Measurements from ENCODE around the gene WIPI1. TPM values are rescaled to one million over a fixed set of nuclear protein-coding genes. Genes with fewer than 3 reads are reported as not detected.

WIPI1 gene
- total RNA-seq, 2 experiments from 2014 or later = 45.5 to 47.7 TPM

GRCh38 chr17:68443972-68444464 is 13.3 kb downstream of the WIPI1 start:
- ATAC-seq = no peak
- H3K36me3 Mint-ChIP-seq = peaks cover 39% of the 10 kb centered on the region
- H3K27ac Mint-ChIP-seq = no peak overlapping the region
- CTCF ChIA-PET = interaction anchor here (1.8 to 15.7 kb wide), 2 partner anchors 9 to 17 kb away, joined by 4 to 260 read pairs; partner anchors contain the start of gene WIPI1
- H3K9me3 Mint-ChIP-seq (ENCODE audit: low read depth) = no peaks in the 10 kb centered on the region
- H3K4me3 Mint-ChIP-seq = no peak overlapping the region
- no peaks in the 10 kb centered on the region for H3K27me3 Mint-ChIP-seq
- H3K4me1 Mint-ChIP-seq = peaks cover 23% of the 10 kb centered on the region
- DNase-seq = no peak

- Mint-ChIP-seq H3K4me3 (no peak overlapping the region), H3K36me3 (peaks cover 37% of the 10 kb centered on the region), H3K27ac (peak overlapping the region; percentile 29), H3K4me1 (peaks cover 44% of the 10 kb centered on the region), H3K27me3 (no peaks in the 10 kb centered on the region), H3K9me3 (ENCODE audit: low read depth) (no peaks in the 10 kb centered on the region)
- ATAC-seq (no peak), DNase-seq (no peak)
- CTCF ChIA-PET = interaction anchor here (1.5 to 15.7 kb wide), 4 partner anchors 9 to 177 kb away, joined by 3 to 260 read pairs (median 64); partner anchors contain the start of gene WIPI1
Observed at GRCh38 chr17:68441070-68441770, 16.1 kb downstream of the WIPI1 start.

GRCh38 chr17:68440526-68440925 is 16.8 kb downstream of the WIPI1 start:
- no peak for ATAC-seq
- Mint-ChIP-seq H3K27me3 (no peaks in the 10 kb centered on the region), H3K36me3 (peaks cover 42% of the 10 kb centered on the region), H3K4me1 (peaks cover 50% of the 10 kb centered on the region), H3K4me3 (no peak overlapping the region), H3K27ac (peak overlapping the region; percentile 29), H3K9me3 (ENCODE audit: low read depth) (no peaks in the 10 kb centered on the region)
- CTCF ChIA-PET = interaction anchor here (1.5 to 15.7 kb wide), 4 partner anchors 10 to 176 kb away, joined by 3 to 260 read pairs (median 64); partner anchors contain the start of gene WIPI1
- no peak for DNase-seq

GRCh38 chr17:68439656-68440290 is 17.5 kb downstream of the WIPI1 start:
- peaks cover 47% of the 10 kb centered on the region for H3K36me3 Mint-ChIP-seq
- peaks cover 50% of the 10 kb centered on the region for H3K4me1 Mint-ChIP-seq
- no peak overlapping the region for H3K27ac Mint-ChIP-seq
- no peaks in the 10 kb centered on the region for H3K27me3 Mint-ChIP-seq
- H3K9me3 Mint-ChIP-seq (ENCODE audit: low read depth) = no peaks in the 10 kb centered on the region
- ATAC-seq (no peak), DNase-seq (no peak)
- H3K4me3 Mint-ChIP-seq = no peak overlapping the region
- CTCF ChIA-PET = interaction anchor here (0.7 to 15.7 kb wide), 3 partner anchors 21 to 176 kb away, joined by 3 to 260 read pairs (median 119); partner anchors contain the start of gene WIPI1

GRCh38 chr17:68437979-68438822 is 19.1 kb downstream of the WIPI1 start:
- DNase-seq = peak; percentile 85
- Mint-ChIP-seq H3K4me3 (peak overlapping the region; percentile 58), H3K36me3 (peaks cover 48% of the 10 kb centered on the region), H3K27ac (peak overlapping the region; percentile 98), H3K4me1 (peaks cover 50% of the 10 kb centered on the region), H3K9me3 (ENCODE audit: low read depth) (no peaks in the 10 kb centered on the region), H3K27me3 (no peaks in the 10 kb centered on the region)
- CTCF ChIA-PET = interaction anchor here (1.0 to 15.7 kb wide), 21 partner anchors 8 to 261 kb away, joined by 3 to 260 read pairs (median 6); partner anchors contain the start of genes AMZ2, ARSG, SLC16A6 and WIPI1
- ATAC-seq = peak; percentile 84

- CTCF ChIA-PET = interaction anchor here (0.6 to 15.7 kb wide), 38 partner anchors 8 to 399 kb away, joined by 3 to 260 read pairs (median 4); partner anchors contain the start of genes AMZ2, ARSG, SLC16A6 and WIPI1
- DNase-seq (peak; percentile 91), ATAC-seq (peak; percentile 73)
- Mint-ChIP-seq H3K9me3 (ENCODE audit: low read depth) (no peaks in the 10 kb centered on the region), H3K27ac (peak overlapping the region; percentile 98), H3K27me3 (no peaks in the 10 kb centered on the region), H3K36me3 (peaks cover 53% of the 10 kb centered on the region), H3K4me1 (peaks cover 50% of the 10 kb centered on the region), H3K4me3 (peak overlapping the region; percentile 26)
Observed at GRCh38 chr17:68435876-68436842, 21.1 kb downstream of the WIPI1 start.

GRCh38 chr17:68435361-68435760 is 21.9 kb downstream of the WIPI1 start:
- no peak for DNase-seq
- Mint-ChIP-seq H3K4me1 (peaks cover 45% of the 10 kb centered on the region), H3K36me3 (peaks cover 54% of the 10 kb centered on the region), H3K27ac (no peak overlapping the region), H3K9me3 (ENCODE audit: low read depth) (no peaks in the 10 kb centered on the region), H3K4me3 (no peak overlapping the region), H3K27me3 (no peaks in the 10 kb centered on the region)
- CTCF ChIA-PET = interaction anchor here (0.6 to 15.7 kb wide), 19 partner anchors 9 to 258 kb away, joined by 3 to 260 read pairs (median 5); partner anchors contain the start of genes ARSG, SLC16A6 and WIPI1
- no peak for ATAC-seq

GRCh38 chr17:68433911-68434508 is 23.3 kb downstream of the WIPI1 start:
- H3K27ac Mint-ChIP-seq = no peak overlapping the region
- H3K9me3 Mint-ChIP-seq (ENCODE audit: low read depth) = no peaks in the 10 kb centered on the region
- ATAC-seq (no peak), DNase-seq (no peak)
- CTCF ChIA-PET = interaction anchor here (0.6 to 15.7 kb wide), 4 partner anchors 27 to 186 kb away, joined by 4 to 260 read pairs (median 62); partner anchors contain the start of genes AMZ2 and WIPI1
- H3K36me3 Mint-ChIP-seq = peaks cover 58% of the 10 kb centered on the region
- no peak overlapping the region for H3K4me3 Mint-ChIP-seq
- H3K4me1 Mint-ChIP-seq = peaks cover 40% of the 10 kb centered on the region
- no peaks in the 10 kb centered on the region for H3K27me3 Mint-ChIP-seq

- DNase-seq (no peak), ATAC-seq (no peak)
- no peaks in the 10 kb centered on the region for H3K9me3 Mint-ChIP-seq (ENCODE audit: low read depth)
- H3K36me3 Mint-ChIP-seq = peaks cover 61% of the 10 kb centered on the region
- no peaks in the 10 kb centered on the region for H3K27me3 Mint-ChIP-seq
- H3K4me3 Mint-ChIP-seq = no peak overlapping the region
- H3K4me1 Mint-ChIP-seq = peaks cover 32% of the 10 kb centered on the region
- H3K27ac Mint-ChIP-seq = peak overlapping the region; percentile 21
- CTCF ChIA-PET = interaction anchor here (0.6 to 15.7 kb wide), 4 partner anchors 28 to 185 kb away, joined by 4 to 260 read pairs (median 62); partner anchors contain the start of genes AMZ2 and WIPI1
Observed at GRCh38 chr17:68433211-68433610, 24.1 kb downstream of the WIPI1 start.

GRCh38 chr17:68432086-68432864 is 25.0 kb downstream of the WIPI1 start:
- CTCF ChIA-PET = interaction anchor here (0.7 to 15.7 kb wide), 18 partner anchors 16 to 252 kb away, joined by 3 to 260 read pairs (median 4); partner anchors contain the start of genes AMZ2 and WIPI1
- peaks cover 23% of the 10 kb centered on the region for H3K4me1 Mint-ChIP-seq
- DNase-seq = no peak
- H3K36me3 Mint-ChIP-seq = peaks cover 62% of the 10 kb centered on the region
- H3K27ac Mint-ChIP-seq = peak overlapping the region; percentile 9
- H3K9me3 Mint-ChIP-seq (ENCODE audit: low read depth) = no peaks in the 10 kb centered on the region
- no peaks in the 10 kb centered on the region for H3K27me3 Mint-ChIP-seq
- no peak for ATAC-seq
- H3K4me3 Mint-ChIP-seq = no peak overlapping the region

GRCh38 chr17:68431661-68432071 is 25.6 kb downstream of the WIPI1 start:
- Mint-ChIP-seq H3K27me3 (no peaks in the 10 kb centered on the region), H3K9me3 (ENCODE audit: low read depth) (no peaks in the 10 kb centered on the region), H3K4me1 (peaks cover 17% of the 10 kb centered on the region), H3K27ac (peak overlapping the region; percentile 9), H3K36me3 (peaks cover 62% of the 10 kb centered on the region), H3K4me3 (no peak overlapping the region)
- CTCF ChIA-PET = interaction anchor here (0.7 to 10.9 kb wide), 17 partner anchors 16 to 251 kb away, joined by 3 to 119 read pairs (median 3); partner anchors contain the start of gene WIPI1
- peak; percentile 55 for DNase-seq
- no peak for ATAC-seq
